Neural crest cell (in vitro differentiated cells): ENCODE data around the gene SLC9B1. TPM values are rescaled to one million over a fixed set of nuclear protein-coding genes. Genes with fewer than 3 reads are reported as not detected.

Experiments
- DNase-seq: peaks from one replicate; pipeline ENCODE4 v3.0.0; 2021; ENCODE audit warnings: low read depth, mixed read lengths, low spot score
- H3K27ac Mint-ChIP-seq: one replicate; pipeline ENCODE4 v1.8.0; 2021; ENCODE audit warnings: mild to moderate bottlenecking, mixed read lengths; ENCODE audit not compliant: unreplicated experiment
- H3K27me3 Mint-ChIP-seq: 2 replicates; pipeline ENCODE4 v1.8.0; 2021; ENCODE audit warnings: low read depth, mild to moderate bottlenecking, mixed read lengths
- H3K36me3 Mint-ChIP-seq: 2 replicates; pipeline ENCODE4 v1.8.0; 2021; ENCODE audit warnings: low read depth, mild to moderate bottlenecking, mixed read lengths
- H3K4me1 Mint-ChIP-seq: 2 replicates; pipeline ENCODE4 v1.8.0; 2021; ENCODE audit warnings: mixed read lengths
- H3K4me3 Mint-ChIP-seq: one replicate; pipeline ENCODE4 v1.8.0; 2021; ENCODE audit warnings: mild to moderate bottlenecking, mixed read lengths
- H3K9me3 Mint-ChIP-seq: 2 replicates; pipeline ENCODE4 v1.8.0; 2021; ENCODE audit warnings: mixed read lengths
- CTCF ChIP-seq: fragments of 200-600 bp; sonication (generic); conservative IDR thresholded peaks from 2 replicates; pipeline ENCODE4 v1.5.0; 2021; ENCODE audit warnings: antibody characterized with exemption, mild to moderate bottlenecking
- total RNA-seq: library from RNA; stranded (reverse); gene quantifications from 2 replicates; pipeline ENCODE4 v1.2.1, GENCODE V29; 2021

The SLC9B1 gene
- total RNA-seq, 1 donor from 2014 or later = 1.7 TPM

GRCh38 chr4:103052145-103052544 is 32.6 kb upstream of the SLC9B1 start:
- no peaks in the 10 kb centered on the region for H3K27me3 Mint-ChIP-seq
- H3K9me3 Mint-ChIP-seq = no peaks in the 10 kb centered on the region
- H3K4me3 Mint-ChIP-seq = no peak overlapping the region
- no peaks in the 10 kb centered on the region for H3K4me1 Mint-ChIP-seq
- DNase-seq = no peak
- H3K27ac Mint-ChIP-seq = no peak overlapping the region
- no peak for TF ChIP-seq CTCF
- H3K36me3 Mint-ChIP-seq = peaks cover 10% of the 10 kb centered on the region

GRCh38 chr4:103050736-103051436 is 31.4 kb upstream of the SLC9B1 start:
- H3K36me3 Mint-ChIP-seq = peaks cover 9% of the 10 kb centered on the region
- no peak overlapping the region for H3K27ac Mint-ChIP-seq
- H3K27me3 Mint-ChIP-seq = no peaks in the 10 kb centered on the region
- H3K4me3 Mint-ChIP-seq = no peak overlapping the region
- H3K9me3 Mint-ChIP-seq = no peaks in the 10 kb centered on the region
- peaks cover 3% of the 10 kb centered on the region for H3K4me1 Mint-ChIP-seq
- no peak for TF ChIP-seq CTCF
- DNase-seq = no peak

GRCh38 chr4:103046416-103047290 is 27.1 kb upstream of the SLC9B1 start:
- H3K36me3 Mint-ChIP-seq = peaks cover 6% of the 10 kb centered on the region
- no peaks in the 10 kb centered on the region for H3K9me3 Mint-ChIP-seq
- no peaks in the 10 kb centered on the region for H3K27me3 Mint-ChIP-seq
- H3K27ac Mint-ChIP-seq = no peak overlapping the region
- TF ChIP-seq CTCF = peak; percentile 77
- peaks cover 3% of the 10 kb centered on the region for H3K4me1 Mint-ChIP-seq
- DNase-seq = peak; percentile 19
- no peak overlapping the region for H3K4me3 Mint-ChIP-seq

- H3K27me3 Mint-ChIP-seq = no peaks in the 10 kb centered on the region
- H3K9me3 Mint-ChIP-seq = no peaks in the 10 kb centered on the region
- peak overlapping the region; percentile 36 for H3K27ac Mint-ChIP-seq
- no peak for TF ChIP-seq CTCF
- peaks cover 3% of the 10 kb centered on the region for H3K4me1 Mint-ChIP-seq
- no peak for DNase-seq
- peaks cover 6% of the 10 kb centered on the region for H3K36me3 Mint-ChIP-seq
- H3K4me3 Mint-ChIP-seq = no peak overlapping the region
These were observed 24.7 kb upstream of the SLC9B1 start for GRCh38 chr4:103044183-103044582.

GRCh38 chr4:103036169-103036568 is 16.7 kb upstream of the SLC9B1 start:
- no peak for TF ChIP-seq CTCF
- Mint-ChIP-seq H3K9me3 (peaks cover 6% of the 10 kb centered on the region), H3K4me3 (no peak overlapping the region), H3K4me1 (no peaks in the 10 kb centered on the region), H3K36me3 (peaks cover 20% of the 10 kb centered on the region), H3K27ac (no peak overlapping the region), H3K27me3 (no peaks in the 10 kb centered on the region)
- DNase-seq = no peak
